ENCODE results near the gene BID.

BID gene

GRCh38 chr22:17783312-17783711, 9.0 kb upstream of the BID start:
- H3K4me3 ChIP-seq (ENCODE audit: low read length): no peak overlapping the region
- TF ChIP-seq CTCF (IDR thresholded peaks at IDR 0.05; ENCODE audit: insufficient read depth, low read depth, low read length, missing control alignments): no peak
- no peak for DNase-seq (ENCODE audit: low read depth)

- TF ChIP-seq CTCF (IDR thresholded peaks at IDR 0.05; ENCODE audit: insufficient read depth, low read depth, low read length, missing control alignments): no peak
- no peak overlapping the region for H3K4me3 ChIP-seq (ENCODE audit: low read length)
- no peak for DNase-seq (ENCODE audit: low read depth)
These were observed 8.4 kb upstream of the BID start for GRCh38 chr22:17782621-17783020.

GRCh38 chr22:17782158-17782557, 7.9 kb upstream of the BID start:
- H3K4me3 ChIP-seq (ENCODE audit: low read length): no peak overlapping the region
- no peak for TF ChIP-seq CTCF (IDR thresholded peaks at IDR 0.05; ENCODE audit: insufficient read depth, low read depth, low read length, missing control alignments)
- no peak for DNase-seq (ENCODE audit: low read depth)

GRCh38 chr22:17781319-17782031, 7.2 kb upstream of the BID start:
- peak; percentile 93 for DNase-seq (ENCODE audit: low read depth)
- no peak overlapping the region for H3K4me3 ChIP-seq (ENCODE audit: low read length)
- TF ChIP-seq CTCF (IDR thresholded peaks at IDR 0.05; ENCODE audit: insufficient read depth, low read depth, low read length, missing control alignments): no peak

- no peak overlapping the region for H3K4me3 ChIP-seq (ENCODE audit: low read length)
- DNase-seq (ENCODE audit: low read depth): no peak
- no peak for TF ChIP-seq CTCF (IDR thresholded peaks at IDR 0.05; ENCODE audit: insufficient read depth, low read depth, low read length, missing control alignments)
These were observed 6.6 kb upstream of the BID start for GRCh38 chr22:17780741-17781318.

GRCh38 chr22:17780116-17780740, 6.0 kb upstream of the BID start:
- DNase-seq (ENCODE audit: low read depth): no peak
- TF ChIP-seq CTCF (IDR thresholded peaks at IDR 0.05; ENCODE audit: insufficient read depth, low read depth, low read length, missing control alignments): no peak
- H3K4me3 ChIP-seq (ENCODE audit: low read length): no peak overlapping the region
